ENCODE data around the gene CRELD2.

The CRELD2 gene

DNA sequence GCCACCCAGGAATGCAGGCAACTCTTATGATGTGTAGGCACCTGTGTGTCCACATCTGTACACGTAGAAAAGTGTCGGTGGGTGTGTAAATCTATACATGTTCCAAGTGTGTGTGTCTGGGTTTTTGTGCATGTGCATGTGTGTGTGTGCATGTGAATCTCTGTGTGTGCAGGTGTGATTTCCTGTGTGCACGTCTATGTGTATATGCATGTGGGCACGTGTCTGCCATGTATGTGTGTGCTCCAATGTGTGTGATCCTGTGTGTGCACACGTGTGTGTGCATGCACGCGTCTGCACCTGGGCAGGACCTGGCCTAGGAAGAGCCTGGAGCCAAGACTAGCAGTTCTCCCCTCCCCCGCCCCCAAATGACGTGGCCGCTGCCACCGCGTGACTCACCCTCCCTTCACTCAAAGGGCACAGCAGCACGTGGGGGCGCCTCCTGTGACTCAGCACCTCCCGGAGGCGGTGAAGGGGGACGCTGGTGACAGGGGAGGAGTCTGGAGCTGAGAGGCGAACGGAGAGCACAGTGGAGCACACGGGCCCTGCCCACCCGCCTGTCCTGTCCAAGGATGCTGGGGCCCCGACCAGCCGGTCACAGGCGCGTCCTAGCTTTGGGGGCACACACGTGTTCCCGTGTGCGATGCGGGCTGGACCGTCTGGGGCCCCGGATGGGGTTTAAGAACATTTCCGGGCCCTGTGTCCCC, 52.2 kb downstream of the CRELD2 start (continued):
- TF ChIP-seq, protein P1, sequence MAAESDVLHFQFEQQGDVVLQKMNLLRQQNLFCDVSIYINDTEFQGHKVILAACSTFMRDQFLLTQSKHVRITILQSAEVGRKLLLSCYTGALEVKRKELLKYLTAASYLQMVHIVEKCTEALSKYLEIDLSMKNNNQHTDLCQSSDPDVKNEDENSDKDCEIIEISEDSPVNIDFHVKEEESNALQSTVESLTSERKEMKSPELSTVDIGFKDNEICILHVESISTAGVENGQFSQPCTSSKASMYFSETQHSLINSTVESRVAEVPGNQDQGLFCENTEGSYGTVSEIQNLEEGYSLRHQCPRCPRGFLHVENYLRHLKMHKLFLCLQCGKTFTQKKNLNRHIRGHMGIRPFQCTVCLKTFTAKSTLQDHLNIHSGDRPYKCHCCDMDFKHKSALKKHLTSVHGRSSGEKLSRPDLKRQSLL (tag by site-specific recombination; IDR thresholded peaks at IDR 0.05), result peak; percentile 74; the same call in 1 of the 2 replicates
- TF ChIP-seq ZBTB1 (tag by site-specific recombination; IDR thresholded peaks at IDR 0.05) (no peak), ZIC2 (tag by site-specific recombination; IDR thresholded peaks at IDR 0.05) (peak; percentile 93), ZNF157 (tag by site-specific recombination; IDR thresholded peaks at IDR 0.05) (no peak)
- TF ChIP-seq, protein P2, sequence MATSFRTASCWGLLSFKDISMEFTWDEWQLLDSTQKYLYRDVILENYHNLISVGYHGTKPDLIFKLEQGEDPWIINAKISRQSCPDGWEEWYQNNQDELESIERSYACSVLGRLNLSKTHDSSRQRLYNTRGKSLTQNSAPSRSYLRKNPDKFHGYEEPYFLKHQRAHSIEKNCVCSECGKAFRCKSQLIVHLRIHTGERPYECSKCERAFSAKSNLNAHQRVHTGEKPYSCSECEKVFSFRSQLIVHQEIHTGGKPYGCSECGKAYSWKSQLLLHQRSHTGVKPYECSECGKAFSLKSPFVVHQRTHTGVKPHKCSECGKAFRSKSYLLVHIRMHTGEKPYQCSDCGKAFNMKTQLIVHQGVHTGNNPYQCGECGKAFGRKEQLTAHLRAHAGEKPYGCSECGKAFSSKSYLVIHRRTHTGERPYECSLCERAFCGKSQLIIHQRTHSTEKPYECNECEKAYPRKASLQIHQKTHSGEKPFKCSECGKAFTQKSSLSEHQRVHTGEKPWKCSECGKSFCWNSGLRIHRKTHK (tag by site-specific recombination; IDR thresholded peaks at IDR 0.05), result no peak
- TF ChIP-seq, protein P3, sequence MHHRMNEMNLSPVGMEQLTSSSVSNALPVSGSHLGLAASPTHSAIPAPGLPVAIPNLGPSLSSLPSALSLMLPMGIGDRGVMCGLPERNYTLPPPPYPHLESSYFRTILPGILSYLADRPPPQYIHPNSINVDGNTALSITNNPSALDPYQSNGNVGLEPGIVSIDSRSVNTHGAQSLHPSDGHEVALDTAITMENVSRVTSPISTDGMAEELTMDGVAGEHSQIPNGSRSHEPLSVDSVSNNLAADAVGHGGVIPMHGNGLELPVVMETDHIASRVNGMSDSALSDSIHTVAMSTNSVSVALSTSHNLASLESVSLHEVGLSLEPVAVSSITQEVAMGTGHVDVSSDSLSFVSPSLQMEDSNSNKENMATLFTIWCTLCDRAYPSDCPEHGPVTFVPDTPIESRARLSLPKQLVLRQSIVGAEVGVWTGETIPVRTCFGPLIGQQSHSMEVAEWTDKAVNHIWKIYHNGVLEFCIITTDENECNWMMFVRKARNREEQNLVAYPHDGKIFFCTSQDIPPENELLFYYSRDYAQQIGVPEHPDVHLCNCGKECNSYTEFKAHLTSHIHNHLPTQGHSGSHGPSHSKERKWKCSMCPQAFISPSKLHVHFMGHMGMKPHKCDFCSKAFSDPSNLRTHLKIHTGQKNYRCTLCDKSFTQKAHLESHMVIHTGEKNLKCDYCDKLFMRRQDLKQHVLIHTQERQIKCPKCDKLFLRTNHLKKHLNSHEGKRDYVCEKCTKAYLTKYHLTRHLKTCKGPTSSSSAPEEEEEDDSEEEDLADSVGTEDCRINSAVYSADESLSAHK (tag by site-specific recombination; IDR thresholded peaks at IDR 0.05), result peak; percentile 79

DNA sequence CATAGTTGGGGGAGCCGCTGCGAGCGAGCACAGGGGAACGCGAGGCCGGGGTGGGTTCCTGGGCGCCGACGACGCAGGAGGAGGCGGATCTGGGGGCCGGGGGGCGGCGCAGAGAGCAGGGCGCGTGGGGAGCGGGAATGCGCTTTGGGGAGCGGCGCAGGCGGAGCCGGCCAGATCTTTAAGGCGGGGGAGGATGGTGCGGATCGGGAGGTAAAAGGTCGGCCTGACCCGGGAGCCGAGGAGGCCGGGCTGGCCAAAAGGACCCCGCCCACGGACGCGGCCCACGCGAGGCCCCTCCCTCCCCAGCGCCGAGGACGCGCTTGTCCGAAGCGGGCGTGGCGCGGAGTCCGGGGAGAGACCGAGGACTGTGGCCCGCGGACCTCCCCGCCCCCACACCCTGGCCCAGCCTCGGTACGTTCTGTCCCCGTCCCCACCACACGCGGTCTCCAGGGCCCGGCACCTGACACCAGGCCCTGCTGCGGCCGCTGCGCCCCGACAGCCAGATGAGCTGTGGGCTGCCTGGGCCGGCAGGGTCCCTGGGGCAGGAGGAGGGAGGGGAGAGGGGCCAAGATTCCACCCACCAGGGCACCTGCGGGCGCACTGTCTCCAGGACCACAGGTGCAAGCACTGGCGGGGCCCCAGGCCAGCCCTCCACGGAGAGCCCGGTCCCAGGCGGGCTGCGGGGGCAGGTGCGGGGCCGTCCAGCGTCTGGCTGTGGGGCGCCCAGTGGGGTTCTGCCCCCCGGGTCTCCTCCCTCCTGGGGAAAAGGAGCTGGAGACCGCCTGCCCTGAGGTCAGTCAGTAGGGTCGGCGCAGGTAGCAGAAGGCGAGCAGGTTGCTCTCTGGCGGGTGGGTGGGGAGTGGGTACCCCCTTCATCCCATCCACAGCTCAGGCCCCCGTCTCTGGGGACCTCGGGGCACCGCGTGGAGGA, 53.1 kb downstream of the CRELD2 start:
- POLR2A ChIA-PET, result interaction anchor here (0.7 to 1.9 kb wide), 7 partner anchors 9 to 59 kb away, joined by 3 to 26 read pairs (median 5); partner anchors contain the start of gene PIM3
- Histone ChIP-seq H3K9me3 (ENCODE audit: control insufficient read depth, insufficient read depth, low read depth, low read length) (no peaks in the 10 kb centered on the region), H3K36me3 (ENCODE audit: control insufficient read depth in 2 of 2, insufficient read depth in 1 of 2, low read length in 2 of 2) (peaks cover 0 to 2% of the 10 kb centered on the region in 2 experiments; a peak in 1 of 3 replicates), H3K27ac (ENCODE audit: extremely low read depth, low read depth, low read length) (peak overlapping the region; percentile 61), H3K4me3 (ENCODE audit: low read depth, low read length) (peak overlapping the region; percentile 25), H3K4me1 (ENCODE audit: control insufficient read depth, insufficient read depth, low read length) (peaks cover 3% of the 10 kb centered on the region; the same call in 1 of the 2 replicates)
- CTCF ChIA-PET, result interaction anchor here (0.7 to 1.3 kb wide), 3 partner anchors 11 to 41 kb away, joined by 3 to 4 read pairs (median 3); no protein-coding TSS in a partner anchor
- TF ChIP-seq ZNF19 (tag by site-specific recombination; IDR thresholded peaks at IDR 0.05; ENCODE audit: low read depth), result no peak
- no peak for TF ChIP-seq ZNF169 (tag by site-specific recombination; IDR thresholded peaks at IDR 0.05)
- TF ChIP-seq, protein P4, sequence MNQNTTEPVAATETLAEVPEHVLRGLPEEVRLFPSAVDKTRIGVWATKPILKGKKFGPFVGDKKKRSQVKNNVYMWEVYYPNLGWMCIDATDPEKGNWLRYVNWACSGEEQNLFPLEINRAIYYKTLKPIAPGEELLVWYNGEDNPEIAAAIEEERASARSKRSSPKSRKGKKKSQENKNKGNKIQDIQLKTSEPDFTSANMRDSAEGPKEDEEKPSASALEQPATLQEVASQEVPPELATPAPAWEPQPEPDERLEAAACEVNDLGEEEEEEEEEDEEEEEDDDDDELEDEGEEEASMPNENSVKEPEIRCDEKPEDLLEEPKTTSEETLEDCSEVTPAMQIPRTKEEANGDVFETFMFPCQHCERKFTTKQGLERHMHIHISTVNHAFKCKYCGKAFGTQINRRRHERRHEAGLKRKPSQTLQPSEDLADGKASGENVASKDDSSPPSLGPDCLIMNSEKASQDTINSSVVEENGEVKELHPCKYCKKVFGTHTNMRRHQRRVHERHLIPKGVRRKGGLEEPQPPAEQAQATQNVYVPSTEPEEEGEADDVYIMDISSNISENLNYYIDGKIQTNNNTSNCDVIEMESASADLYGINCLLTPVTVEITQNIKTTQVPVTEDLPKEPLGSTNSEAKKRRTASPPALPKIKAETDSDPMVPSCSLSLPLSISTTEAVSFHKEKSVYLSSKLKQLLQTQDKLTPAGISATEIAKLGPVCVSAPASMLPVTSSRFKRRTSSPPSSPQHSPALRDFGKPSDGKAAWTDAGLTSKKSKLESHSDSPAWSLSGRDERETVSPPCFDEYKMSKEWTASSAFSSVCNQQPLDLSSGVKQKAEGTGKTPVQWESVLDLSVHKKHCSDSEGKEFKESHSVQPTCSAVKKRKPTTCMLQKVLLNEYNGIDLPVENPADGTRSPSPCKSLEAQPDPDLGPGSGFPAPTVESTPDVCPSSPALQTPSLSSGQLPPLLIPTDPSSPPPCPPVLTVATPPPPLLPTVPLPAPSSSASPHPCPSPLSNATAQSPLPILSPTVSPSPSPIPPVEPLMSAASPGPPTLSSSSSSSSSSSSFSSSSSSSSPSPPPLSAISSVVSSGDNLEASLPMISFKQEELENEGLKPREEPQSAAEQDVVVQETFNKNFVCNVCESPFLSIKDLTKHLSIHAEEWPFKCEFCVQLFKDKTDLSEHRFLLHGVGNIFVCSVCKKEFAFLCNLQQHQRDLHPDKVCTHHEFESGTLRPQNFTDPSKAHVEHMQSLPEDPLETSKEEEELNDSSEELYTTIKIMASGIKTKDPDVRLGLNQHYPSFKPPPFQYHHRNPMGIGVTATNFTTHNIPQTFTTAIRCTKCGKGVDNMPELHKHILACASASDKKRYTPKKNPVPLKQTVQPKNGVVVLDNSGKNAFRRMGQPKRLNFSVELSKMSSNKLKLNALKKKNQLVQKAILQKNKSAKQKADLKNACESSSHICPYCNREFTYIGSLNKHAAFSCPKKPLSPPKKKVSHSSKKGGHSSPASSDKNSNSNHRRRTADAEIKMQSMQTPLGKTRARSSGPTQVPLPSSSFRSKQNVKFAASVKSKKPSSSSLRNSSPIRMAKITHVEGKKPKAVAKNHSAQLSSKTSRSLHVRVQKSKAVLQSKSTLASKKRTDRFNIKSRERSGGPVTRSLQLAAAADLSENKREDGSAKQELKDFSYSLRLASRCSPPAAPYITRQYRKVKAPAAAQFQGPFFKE (tag by site-specific recombination; IDR thresholded peaks at IDR 0.05; ENCODE audit: borderline replicate concordance), result no peak
- peak; percentile 37; the same call in 1 of the 2 replicates for TF ChIP-seq BCL11B (tag by site-specific recombination; IDR thresholded peaks at IDR 0.05; ENCODE audit: low read depth)
- TF ChIP-seq SP3 (tag by site-specific recombination; IDR thresholded peaks at IDR 0.05), result 0 out of 2 replicates have a peak, but pooled peaks have one; percentile 18
- TF ChIP-seq ZNF561 (tag by site-specific recombination; IDR thresholded peaks at IDR 0.05; ENCODE audit: borderline replicate concordance), result no peak
- no peak for TF ChIP-seq ZNF391 (tag by site-specific recombination; IDR thresholded peaks at IDR 0.05; ENCODE audit: borderline replicate concordance, low read depth)
- no peak for TF ChIP-seq REPIN1 (tag by site-specific recombination; IDR thresholded peaks at IDR 0.05; ENCODE audit: low read depth)
- TF ChIP-seq, protein P5, sequence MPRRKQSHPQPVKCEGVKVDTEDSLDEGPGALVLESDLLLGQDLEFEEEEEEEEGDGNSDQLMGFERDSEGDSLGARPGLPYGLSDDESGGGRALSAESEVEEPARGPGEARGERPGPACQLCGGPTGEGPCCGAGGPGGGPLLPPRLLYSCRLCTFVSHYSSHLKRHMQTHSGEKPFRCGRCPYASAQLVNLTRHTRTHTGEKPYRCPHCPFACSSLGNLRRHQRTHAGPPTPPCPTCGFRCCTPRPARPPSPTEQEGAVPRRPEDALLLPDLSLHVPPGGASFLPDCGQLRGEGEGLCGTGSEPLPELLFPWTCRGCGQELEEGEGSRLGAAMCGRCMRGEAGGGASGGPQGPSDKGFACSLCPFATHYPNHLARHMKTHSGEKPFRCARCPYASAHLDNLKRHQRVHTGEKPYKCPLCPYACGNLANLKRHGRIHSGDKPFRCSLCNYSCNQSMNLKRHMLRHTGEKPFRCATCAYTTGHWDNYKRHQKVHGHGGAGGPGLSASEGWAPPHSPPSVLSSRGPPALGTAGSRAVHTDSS (tag by site-specific recombination; IDR thresholded peaks at IDR 0.05), result no peak
- no peak for TF ChIP-seq ZNF654 (tag by site-specific recombination; IDR thresholded peaks at IDR 0.05; ENCODE audit: low read depth)
- TF ChIP-seq SALL2 (tag by site-specific recombination; IDR thresholded peaks at IDR 0.05; ENCODE audit: borderline replicate concordance), result no peak
- TF ChIP-seq GLIS1 (tag by site-specific recombination; IDR thresholded peaks at IDR 0.05), result 0 out of 2 replicates have a peak, but pooled peaks have one; percentile 44
- TF ChIP-seq ZNF571 (tag by site-specific recombination; IDR thresholded peaks at IDR 0.05), result no peak
- TF ChIP-seq ZNF140 (tag by site-specific recombination; IDR thresholded peaks at IDR 0.05), result no peak
- no peak for TF ChIP-seq SETDB1 (IDR thresholded peaks at IDR 0.05; ENCODE audit: insufficient read length, low read length)

All from HEK293 (cell line).